HFF-Myc (cell line): ENCODE data around the gene TBC1D7.

ENCODE experiments used
- DNase-seq: peaks from one replicate; pipeline ENCODE4 v3.0.0-alpha.2; 2011; ENCODE audit warnings: low read depth; ENCODE audit errors: extremely low read depth
- H3K4me3 ChIP-seq: replicated peaks from 2 replicates; pipeline ENCODE4 v1.5.1; 2011; ENCODE audit warnings: low read depth, mild to moderate bottlenecking, control low read depth, low read length
- CTCF ChIP-seq: IDR thresholded peaks from 2 replicates; pipeline ENCODE4 v1.5.1; 2012; ENCODE audit warnings: mild to moderate bottlenecking, low read depth, low read length, control low read depth; ENCODE audit errors: missing control alignments

Gene TBC1D7

GRCh38 chr6:13268913-13269518 is 59.3 kb downstream of the TBC1D7 start:
- no peak for DNase-seq
- TF ChIP-seq CTCF, result no peak
- H3K4me3 ChIP-seq, result no peak overlapping the region

DNA sequence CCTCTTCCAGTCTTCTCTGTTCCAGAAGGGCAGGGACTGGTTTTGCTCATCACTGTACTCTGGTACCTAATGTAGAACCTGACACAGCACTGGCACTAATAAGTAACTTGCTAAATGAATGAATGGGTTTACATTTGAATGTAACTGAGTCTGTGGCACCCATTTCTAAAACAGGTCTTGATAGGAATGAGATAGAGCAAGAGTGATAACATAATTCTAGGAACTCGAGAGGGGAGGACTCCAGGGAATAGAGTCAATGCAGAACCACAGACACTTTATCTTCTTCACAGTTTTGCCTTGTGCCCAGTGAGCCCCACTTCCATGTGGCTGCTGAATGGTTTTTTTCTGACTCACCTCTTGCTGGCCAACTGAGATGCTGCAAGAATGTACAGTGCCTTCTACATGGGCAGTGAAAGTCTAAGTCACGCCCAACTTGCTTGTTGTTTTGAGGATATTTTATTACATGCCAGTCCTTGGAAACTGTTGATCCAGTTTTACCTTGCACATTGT is 61.1 kb downstream of the TBC1D7 start:
- DNase-seq, result no peak
- TF ChIP-seq CTCF, result no peak
- no peak overlapping the region for H3K4me3 ChIP-seq

DNA sequence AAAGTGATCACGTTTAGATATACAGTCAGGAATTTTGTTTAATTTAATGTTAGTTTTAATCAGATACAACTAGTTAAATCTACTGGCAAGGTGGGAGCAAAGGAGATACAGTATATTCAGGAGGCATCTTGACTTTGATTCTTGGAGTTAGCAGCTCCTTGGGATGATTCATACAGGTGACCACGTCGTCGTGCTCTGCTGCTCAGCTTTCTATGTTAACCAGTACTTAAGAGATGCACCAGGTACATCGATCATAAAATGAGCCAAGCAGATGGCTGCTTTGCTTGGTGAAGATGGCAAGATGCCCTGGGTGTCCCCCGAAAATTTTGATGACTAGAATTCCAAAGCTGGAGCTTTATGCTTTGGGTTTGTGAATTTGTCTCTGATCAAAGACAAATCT is 64.7 kb downstream of the TBC1D7 start:
- no peak overlapping the region for H3K4me3 ChIP-seq
- TF ChIP-seq CTCF, result no peak
- no peak for DNase-seq

DNA sequence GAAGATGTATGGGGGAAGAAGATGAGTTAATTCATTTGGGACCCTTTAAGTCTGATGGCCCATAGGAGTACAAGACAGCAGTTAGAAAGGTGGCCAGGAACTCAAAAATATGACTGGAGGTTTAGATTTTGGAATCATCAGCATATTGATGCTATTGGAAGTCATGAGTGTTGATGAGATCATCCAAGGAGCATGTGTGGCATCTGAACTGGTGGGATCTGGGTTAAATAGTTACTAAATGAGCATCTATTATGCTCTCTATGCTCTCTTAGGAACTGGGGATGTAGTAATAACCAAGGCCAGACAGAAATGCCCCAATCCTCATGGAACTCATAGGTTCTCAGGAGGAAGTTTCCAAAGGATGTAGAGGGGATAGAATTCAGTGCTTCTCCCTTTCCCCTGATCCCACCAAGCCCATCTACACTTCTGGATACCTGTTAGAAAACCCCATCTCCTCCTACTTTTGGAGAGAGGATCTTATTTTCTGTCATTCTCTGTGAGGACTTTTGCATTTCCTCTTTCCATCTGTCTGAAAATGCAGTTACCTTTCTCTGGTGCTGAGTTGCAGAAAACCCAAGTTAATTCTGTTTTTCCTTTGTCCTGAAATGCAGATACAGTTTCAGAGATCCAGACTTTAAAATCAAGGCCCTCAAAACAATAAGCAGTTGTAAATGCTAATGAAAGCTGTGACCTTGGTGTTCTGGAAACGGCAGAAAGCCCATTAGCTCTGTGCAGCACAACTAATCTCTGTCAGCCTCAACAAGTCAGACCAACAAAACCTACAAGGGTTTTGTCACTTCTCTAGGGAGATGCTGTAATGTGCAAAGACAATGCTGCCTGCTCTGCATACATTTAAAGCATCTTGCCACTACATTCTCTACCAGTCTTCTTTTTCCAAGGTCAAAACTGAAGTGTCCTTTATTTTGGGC is 65.8 kb downstream of the TBC1D7 start:
- no peak for TF ChIP-seq CTCF
- H3K4me3 ChIP-seq, result no peak overlapping the region
- DNase-seq, result no peak

DNA sequence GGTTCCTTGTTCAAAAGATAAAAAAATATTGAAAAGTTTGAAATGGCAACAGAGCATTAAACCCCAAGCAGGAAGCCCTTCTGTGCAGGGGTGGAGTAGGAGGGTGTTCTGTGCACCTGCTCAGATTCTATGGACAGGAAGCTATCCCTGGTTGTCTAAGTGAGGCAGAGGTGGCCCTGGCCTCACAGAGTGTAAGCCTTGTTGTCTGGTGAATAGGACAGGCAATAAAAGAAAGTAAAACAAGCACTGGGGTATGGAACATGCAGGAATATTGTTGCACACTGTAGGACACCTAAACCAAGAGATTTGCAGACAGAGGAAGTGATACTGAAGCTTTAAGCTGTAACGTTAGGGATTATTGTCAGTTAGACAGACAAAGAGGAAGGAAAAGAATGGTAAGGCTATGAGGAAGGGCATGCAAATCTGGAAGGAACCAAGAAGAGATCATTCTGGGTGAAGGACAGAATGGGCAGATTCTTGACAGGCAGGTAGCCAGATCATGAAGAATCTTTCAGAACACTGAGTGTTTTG is 66.8 kb downstream of the TBC1D7 start:
- DNase-seq, result no peak
- H3K4me3 ChIP-seq, result no peak overlapping the region
- no peak for TF ChIP-seq CTCF

DNA sequence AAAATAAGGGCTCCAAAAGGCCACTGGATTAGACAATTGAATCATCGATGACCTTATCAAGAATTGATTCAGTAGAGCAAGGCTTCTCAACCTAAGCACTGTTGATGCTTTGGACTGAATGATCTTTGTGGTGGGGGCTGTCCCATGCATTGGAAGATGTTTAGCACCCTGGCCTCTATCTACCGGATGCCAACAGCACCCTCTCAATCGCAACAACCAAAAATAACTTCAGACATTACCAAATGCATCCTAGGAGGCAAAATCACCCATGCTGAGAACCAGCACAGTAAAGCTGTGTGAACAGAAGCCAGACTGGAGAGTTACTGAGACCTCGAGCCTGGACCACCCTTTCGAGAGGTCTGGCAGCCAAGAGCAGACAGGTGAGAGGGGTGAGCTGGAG is 67.5 kb downstream of the TBC1D7 start:
- DNase-seq, result no peak
- H3K4me3 ChIP-seq, result no peak overlapping the region
- no peak for TF ChIP-seq CTCF
